Activated naive CD8-positive, alpha-beta T cell treated with anti-CD3 and anti-CD28 coated beads, Interleukin-2, amount 10 ng/mL, durations not matched to agents 7 days and 5 days (primary cell): ENCODE results near the gene TCERG1. TPM values are rescaled to one million over a fixed set of nuclear protein-coding genes. Genes with fewer than 3 reads are reported as not detected.
"Not testable (repeated sequence)": the region's sequence is repeated elsewhere in the genome, so short reads cannot be mapped to it uniquely, and the experiment has no call there.

Experiments used
- ATAC-seq: fragments of 150-1000 bp; cut with Tn5 transposase; one replicate; pipeline ENCODE4 v1.10.0; 2021; ENCODE audit warnings: low read depth, moderate library complexity
- POLR2A ChIA-PET: fragments of 350-600 bp; sonication (Branson Sonifier 250); formaldehyde crosslinking; loops from one replicate; lab custom pipeline; 2021; ENCODE audit warnings: antibody characterized with exemption; lab: Charles Lee
- DNase-seq: peaks from one replicate; pipeline ENCODE4 v3.0.0; 2021
- H3K27ac Mint-ChIP-seq: one replicate; pipeline ENCODE4 v1.8.0; 2022; ENCODE audit warnings: mild to moderate bottlenecking, mixed read lengths
- H3K27me3 Mint-ChIP-seq: one replicate; pipeline ENCODE4 v1.8.0; 2022; ENCODE audit warnings: mild to moderate bottlenecking, moderate library complexity, mixed read lengths
- H3K36me3 Mint-ChIP-seq: one replicate; pipeline ENCODE4 v1.8.0; 2021; ENCODE audit warnings: mild to moderate bottlenecking, mixed read lengths
- H3K4me1 Mint-ChIP-seq: one replicate; pipeline ENCODE4 v1.8.0; 2021; ENCODE audit warnings: mixed read lengths
- H3K4me3 Mint-ChIP-seq: one replicate; pipeline ENCODE4 v1.8.0; 2022; ENCODE audit warnings: mild to moderate bottlenecking, moderate library complexity, mixed read lengths
- H3K9me3 Mint-ChIP-seq: one replicate; pipeline ENCODE4 v1.8.0; 2021; ENCODE audit warnings: mixed read lengths
- total RNA-seq, 2 experiments: library from RNA; stranded (reverse); gene quantifications; one replicate each; pipeline ENCODE4 v1.2.3, GENCODE V29; 2021

Gene TCERG1
- total RNA-seq, 2 experiments from 2014 or later = 79.9 to 90.2 TPM

GRCh38 chr5:146541958-146542849 lies 95.1 kb downstream of the TCERG1 start:
- DNase-seq (peak; percentile 74), ATAC-seq (peak; percentile 77)
- POLR2A ChIA-PET = interaction anchor here (0.7 kb wide), 1 partner anchor 411 kb away, joined by 3 read pairs; no protein-coding TSS in a partner anchor
- H3K27ac Mint-ChIP-seq = no peak overlapping the region
- no peaks in the 10 kb centered on the region for H3K36me3 Mint-ChIP-seq
- H3K27me3 Mint-ChIP-seq = peaks cover 11% of the 10 kb centered on the region
- H3K4me3 Mint-ChIP-seq = no peak overlapping the region
- H3K4me1 Mint-ChIP-seq = no peaks in the 10 kb centered on the region
- H3K9me3 Mint-ChIP-seq = no peaks in the 10 kb centered on the region

- DNase-seq (no peak), ATAC-seq (no peak)
- Mint-ChIP-seq H3K36me3 (no peaks in the 10 kb centered on the region), H3K4me1 (no peaks in the 10 kb centered on the region), H3K9me3 (no peaks in the 10 kb centered on the region), H3K27me3 (peaks cover 15% of the 10 kb centered on the region), H3K27ac (no peak overlapping the region), H3K4me3 (no peak overlapping the region)
- POLR2A ChIA-PET = no interaction called here
Measured at GRCh38 chr5:146544232-146544631, 97.1 kb downstream of the TCERG1 start.

- Mint-ChIP-seq H3K27ac (no peak overlapping the region), H3K4me3 (no peak overlapping the region), H3K27me3 (peaks cover 22% of the 10 kb centered on the region), H3K36me3 (no peaks in the 10 kb centered on the region), H3K9me3 (no peaks in the 10 kb centered on the region), H3K4me1 (no peaks in the 10 kb centered on the region)
- no peak for DNase-seq
- POLR2A ChIA-PET = no interaction called here
- ATAC-seq = no peak
Measured at GRCh38 chr5:146548781-146549449, 101.8 kb downstream of the TCERG1 start.

- ATAC-seq (no peak), DNase-seq (no peak)
- Mint-ChIP-seq H3K4me3 (no peak overlapping the region), H3K4me1 (no peaks in the 10 kb centered on the region), H3K27ac (no peak overlapping the region), H3K27me3 (peaks cover 29% of the 10 kb centered on the region), H3K36me3 (no peaks in the 10 kb centered on the region), H3K9me3 (no peaks in the 10 kb centered on the region)
- POLR2A ChIA-PET = no interaction called here
Measured at GRCh38 chr5:146549615-146550014, 102.5 kb downstream of the TCERG1 start.

- Mint-ChIP-seq H3K27me3 (peaks cover 19% of the 10 kb centered on the region), H3K4me3 (no peak overlapping the region), H3K27ac (no peak overlapping the region), H3K9me3 (no peaks in the 10 kb centered on the region), H3K4me1 (no peaks in the 10 kb centered on the region), H3K36me3 (no peaks in the 10 kb centered on the region)
- no peak for DNase-seq
- POLR2A ChIA-PET = no interaction called here
- no peak for ATAC-seq
Measured at GRCh38 chr5:146553446-146553845, 106.3 kb downstream of the TCERG1 start.

GRCh38 chr5:146556884-146557283 lies 109.8 kb downstream of the TCERG1 start:
- H3K27ac Mint-ChIP-seq, H3K4me3 Mint-ChIP-seq, H3K9me3 Mint-ChIP-seq, POLR2A ChIA-PET, H3K36me3 Mint-ChIP-seq, DNase-seq, H3K4me1 Mint-ChIP-seq, ATAC-seq: not testable (repeated sequence)
- H3K27me3 Mint-ChIP-seq = peaks cover 22% of the 10 kb centered on the region

- Mint-ChIP-seq H3K36me3 (no peaks in the 10 kb centered on the region), H3K9me3 (no peaks in the 10 kb centered on the region), H3K4me3 (no peak overlapping the region), H3K27ac (no peak overlapping the region), H3K4me1 (no peaks in the 10 kb centered on the region), H3K27me3 (peaks cover 7% of the 10 kb centered on the region)
- POLR2A ChIA-PET = no interaction called here
- ATAC-seq = no peak
- no peak for DNase-seq
Measured at GRCh38 chr5:146560205-146560812, 113.2 kb downstream of the TCERG1 start.

Other genes starting within 250 kb of the TCERG1 start
- gene RBM27, start 243.7 kb upstream of the TCERG1 start, total RNA-seq = 10 to 100 TPM; 19.3 to 21.5 TPM
- gene POU4F3, start 108.5 kb upstream of the TCERG1 start, total RNA-seq = under 1 TPM in 1 of 2 experiments, not detected in 1; 0.11 TPM
- not detected for gene GPR151, start 68.9 kb downstream of the TCERG1 start, total RNA-seq